ENCODE measurements around the gene ULBP3.

DNA sequence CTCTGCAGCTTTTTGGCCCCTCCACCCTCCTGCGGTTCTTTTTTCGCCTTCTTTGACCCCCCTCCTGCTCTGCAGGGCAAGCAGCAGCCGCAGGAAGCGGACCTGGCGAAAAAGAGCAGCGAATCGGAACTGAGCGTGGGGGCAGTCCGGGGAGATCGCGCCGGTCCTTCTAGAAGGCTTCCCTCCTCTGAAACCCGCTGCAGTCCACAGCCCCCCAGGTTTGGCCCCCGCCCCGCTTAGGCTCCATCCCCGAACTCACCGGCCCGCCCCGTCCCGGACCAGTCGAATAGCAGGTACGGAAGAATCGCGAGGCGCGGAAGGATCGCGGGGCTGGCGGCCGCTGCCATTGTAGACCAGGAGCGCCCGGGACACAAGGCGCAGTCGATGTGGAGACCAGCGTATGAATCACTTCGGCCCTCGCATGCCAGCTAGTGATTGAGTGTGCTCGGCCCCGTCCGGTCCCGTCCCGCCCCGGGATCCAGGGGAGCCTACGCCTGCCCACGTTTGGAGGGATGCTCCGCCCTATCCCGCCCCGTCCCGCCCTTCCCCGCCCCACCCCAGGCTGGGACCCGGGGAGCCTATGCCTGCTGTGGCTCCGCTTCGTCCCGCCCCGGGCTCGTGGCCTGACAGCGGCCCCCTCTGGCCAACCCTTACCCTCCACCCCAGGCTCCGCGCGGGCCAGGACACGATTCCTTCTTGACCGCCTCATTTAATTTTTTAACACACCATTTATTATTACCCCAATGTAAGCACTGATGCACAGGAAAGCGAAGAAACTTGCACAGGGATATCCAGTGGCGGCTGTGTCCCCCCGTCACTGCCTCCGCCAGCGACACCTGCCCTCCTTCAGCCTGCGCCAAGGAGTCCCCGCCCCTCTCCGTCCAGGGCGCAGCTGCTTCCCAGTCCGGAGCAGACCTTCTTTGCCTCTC, at the start of gene ULBP3:
- TF ChIP-seq, protein P1, sequence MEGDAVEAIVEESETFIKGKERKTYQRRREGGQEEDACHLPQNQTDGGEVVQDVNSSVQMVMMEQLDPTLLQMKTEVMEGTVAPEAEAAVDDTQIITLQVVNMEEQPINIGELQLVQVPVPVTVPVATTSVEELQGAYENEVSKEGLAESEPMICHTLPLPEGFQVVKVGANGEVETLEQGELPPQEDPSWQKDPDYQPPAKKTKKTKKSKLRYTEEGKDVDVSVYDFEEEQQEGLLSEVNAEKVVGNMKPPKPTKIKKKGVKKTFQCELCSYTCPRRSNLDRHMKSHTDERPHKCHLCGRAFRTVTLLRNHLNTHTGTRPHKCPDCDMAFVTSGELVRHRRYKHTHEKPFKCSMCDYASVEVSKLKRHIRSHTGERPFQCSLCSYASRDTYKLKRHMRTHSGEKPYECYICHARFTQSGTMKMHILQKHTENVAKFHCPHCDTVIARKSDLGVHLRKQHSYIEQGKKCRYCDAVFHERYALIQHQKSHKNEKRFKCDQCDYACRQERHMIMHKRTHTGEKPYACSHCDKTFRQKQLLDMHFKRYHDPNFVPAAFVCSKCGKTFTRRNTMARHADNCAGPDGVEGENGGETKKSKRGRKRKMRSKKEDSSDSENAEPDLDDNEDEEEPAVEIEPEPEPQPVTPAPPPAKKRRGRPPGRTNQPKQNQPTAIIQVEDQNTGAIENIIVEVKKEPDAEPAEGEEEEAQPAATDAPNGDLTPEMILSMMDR (IDR thresholded peaks at IDR 0.05): peak in 2 of 3 donors; percentile 27 to 39
- TF ChIP-seq POLR2AphosphoS5 (IDR thresholded peaks at IDR 0.05) (peak in 1 of 3 donors; percentile 54), POLR2A (IDR thresholded peaks at IDR 0.05) (peak; percentile 28)
